HG02642 (cell line): Measurements from ENCODE around the gene PTOV1.

Experiments used
- ATAC-seq: cut with Tn5 transposase; IDR thresholded peaks from one replicate; pipeline ENCODE4 v1.9.1; 2021; ENCODE audit warnings: mild to moderate bottlenecking; ENCODE audit not compliant: unreplicated experiment, poor library complexity

PTOV1 gene

GRCh38 chr19:49884109-49884508, 33.1 kb downstream of the PTOV1 start:
- ATAC-seq, result no peak

- no peak for ATAC-seq
These were observed 33.8 kb downstream of the PTOV1 start for GRCh38 chr19:49884760-49885159.

- ATAC-seq, result no peak
These were observed 36.2 kb downstream of the PTOV1 start for GRCh38 chr19:49887037-49887664.

GRCh38 chr19:49887665-49888509, 36.9 kb downstream of the PTOV1 start:
- ATAC-seq, result no peak

- ATAC-seq, result no peak
These were observed 37.5 kb downstream of the PTOV1 start for GRCh38 chr19:49888510-49888824.

- ATAC-seq, result no peak
These were observed 38.2 kb downstream of the PTOV1 start for GRCh38 chr19:49889038-49889686.

GRCh38 chr19:49889687-49890348, 38.9 kb downstream of the PTOV1 start:
- ATAC-seq, result no peak

- ATAC-seq, result no peak
These were observed 39.7 kb downstream of the PTOV1 start for GRCh38 chr19:49890349-49891311.

GRCh38 chr19:49891393-49891792, 40.4 kb downstream of the PTOV1 start:
- no peak for ATAC-seq

- no peak for ATAC-seq
These were observed 41.8 kb downstream of the PTOV1 start for GRCh38 chr19:49892716-49893115.

- ATAC-seq, result no peak
These were observed 43.2 kb downstream of the PTOV1 start for GRCh38 chr19:49894011-49894664.

- ATAC-seq, result no peak
These were observed 44.1 kb downstream of the PTOV1 start for GRCh38 chr19:49894879-49895565.

GRCh38 chr19:49895566-49896297, 44.8 kb downstream of the PTOV1 start:
- no peak for ATAC-seq

GRCh38 chr19:49896863-49897621, 46.1 kb downstream of the PTOV1 start, which contains the start of gene IL4I1:
IL4I1 (minus strand) TSS chr19:49896887; CDS start chr19:49896160, 727 bp downstream.
- peak; percentile 41 for ATAC-seq

GRCh38 chr19:49904136-49904535, 53.2 kb downstream of the PTOV1 start:
- ATAC-seq, result no peak

GRCh38 chr19:49906879-49907564, 56.1 kb downstream of the PTOV1 start:
- ATAC-seq, result no peak
